HG03457 (cell line): ENCODE data around the gene WAPL.

Source experiments
- ATAC-seq: cut with Tn5 transposase; IDR thresholded peaks from one replicate; pipeline ENCODE4 v1.9.1; 2021; ENCODE audit warnings: moderate number of reproducible peaks; ENCODE audit not compliant: unreplicated experiment

The WAPL gene

DNA sequence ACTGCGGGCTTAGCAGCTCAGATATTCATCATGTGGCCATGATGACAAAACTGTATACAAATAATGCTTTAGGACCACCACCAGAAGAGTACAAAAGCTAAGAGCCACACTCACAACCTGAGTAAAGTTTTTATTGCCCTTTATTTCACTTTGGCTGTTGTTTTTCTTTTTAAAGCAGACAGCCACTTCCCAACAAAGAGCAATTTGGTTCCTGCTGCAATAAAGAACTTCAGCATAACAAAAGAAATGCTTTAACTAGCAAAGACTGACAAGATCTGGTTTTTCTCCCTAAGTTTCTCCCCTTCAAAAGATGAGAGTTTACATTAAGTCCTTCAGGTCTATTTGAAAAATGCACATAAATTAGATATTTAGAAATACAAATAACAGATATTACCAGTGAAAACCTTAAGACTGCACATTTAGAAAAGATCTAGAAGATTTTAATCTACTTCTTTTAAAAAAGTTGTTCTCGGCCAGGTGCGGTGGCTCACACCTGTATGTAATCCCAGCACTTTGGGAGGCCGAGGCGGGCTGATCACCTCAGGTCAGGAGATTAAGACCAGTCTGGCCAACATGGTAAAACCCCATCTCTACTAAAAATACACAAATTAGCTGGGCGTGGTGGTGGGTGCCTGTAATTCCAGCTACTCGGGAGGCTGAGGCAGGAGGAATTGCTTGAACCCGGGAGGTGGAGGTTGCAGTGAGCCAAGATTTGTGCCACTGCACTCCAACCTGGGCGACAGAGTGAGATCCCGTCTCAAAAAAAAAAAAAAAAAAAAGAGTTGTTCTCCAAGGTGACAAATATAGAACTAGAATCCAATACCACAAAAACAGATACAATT lies 59.4 kb downstream of the WAPL start:
- ATAC-seq = no peak

DNA sequence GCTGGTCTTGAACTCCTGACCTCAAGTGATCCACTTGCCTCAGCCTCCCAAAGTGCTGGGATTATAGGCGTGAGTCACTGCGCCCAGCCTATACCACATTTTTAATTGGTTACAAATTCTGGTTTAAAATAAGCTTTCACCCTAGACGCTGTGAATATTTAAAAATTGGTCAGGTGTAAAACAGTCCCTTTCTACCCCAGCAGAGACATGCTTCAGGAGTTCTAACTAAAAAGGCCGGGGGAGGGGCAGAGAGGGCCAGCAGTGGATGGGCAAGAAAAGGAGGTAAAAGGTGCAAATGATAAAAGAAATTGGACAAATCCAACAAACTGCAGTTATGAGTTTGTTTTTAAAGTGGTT lies 70.0 kb downstream of the WAPL start:
- ATAC-seq = no peak

DNA sequence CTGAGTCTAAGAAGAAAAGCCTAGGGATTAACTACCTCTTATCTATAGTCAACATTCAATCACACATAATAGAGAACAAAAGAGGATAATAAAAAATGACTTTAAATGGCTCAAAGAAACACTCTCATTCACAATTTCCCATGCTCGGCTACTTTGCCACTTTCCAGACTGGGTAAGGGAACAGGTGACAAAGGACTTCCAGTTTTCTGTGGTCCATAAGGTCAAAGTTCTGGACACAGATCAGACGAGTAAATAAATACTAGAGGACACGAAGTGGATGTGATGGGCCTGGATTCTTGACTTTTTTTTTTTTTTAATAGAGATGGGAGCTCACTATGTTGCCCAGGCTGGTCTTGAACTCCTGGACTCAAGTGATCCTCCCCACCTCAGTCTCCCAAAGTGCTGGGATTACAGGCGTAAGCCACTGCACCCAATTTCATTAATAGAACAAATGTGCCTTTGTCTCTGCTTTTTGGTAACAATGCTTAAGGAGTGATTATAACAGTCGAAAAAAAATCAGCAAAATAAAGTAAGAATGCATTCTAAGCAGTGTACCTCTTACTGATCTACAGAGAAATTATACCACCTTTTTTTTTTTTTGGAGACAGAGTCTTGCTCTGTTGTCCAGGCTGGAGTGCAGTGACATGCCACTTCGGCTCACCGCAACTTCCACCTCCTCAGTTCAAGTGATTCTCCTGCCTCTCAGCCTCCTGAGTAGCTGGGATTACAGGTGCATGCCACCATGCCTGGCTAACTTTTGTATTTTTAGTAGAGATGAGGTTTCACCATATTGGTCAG lies 70.6 kb downstream of the WAPL start:
- ATAC-seq = no peak

DNA sequence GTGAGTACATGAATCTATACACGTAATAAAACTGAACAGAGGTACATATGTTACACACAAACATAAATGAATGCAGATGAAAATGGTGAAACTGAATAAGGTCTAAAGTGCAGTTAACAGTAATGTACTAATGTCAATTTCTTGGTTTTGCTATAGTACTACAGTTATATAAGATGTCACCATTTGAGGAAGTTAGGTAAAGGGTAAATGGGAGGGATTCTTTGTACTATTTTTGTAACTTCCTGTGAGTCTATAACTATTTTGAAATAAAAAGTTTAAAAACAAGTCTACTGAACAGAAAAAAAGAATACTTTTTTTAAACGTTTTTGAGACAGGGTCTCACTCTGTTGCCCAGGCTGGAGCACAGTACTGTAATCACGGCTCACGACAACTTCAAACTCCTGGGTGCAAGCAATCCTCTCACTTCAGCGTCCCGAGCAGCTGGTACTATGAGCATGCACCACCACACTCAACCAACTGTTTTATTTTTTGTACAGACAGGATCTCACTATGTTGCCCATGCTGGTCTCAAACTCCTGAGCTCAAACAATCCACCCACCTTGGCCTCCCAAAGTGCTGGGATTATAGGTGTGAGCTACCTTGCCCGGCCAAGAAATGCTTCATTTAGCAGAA lies 71.5 kb downstream of the WAPL start:
- no peak for ATAC-seq

DNA sequence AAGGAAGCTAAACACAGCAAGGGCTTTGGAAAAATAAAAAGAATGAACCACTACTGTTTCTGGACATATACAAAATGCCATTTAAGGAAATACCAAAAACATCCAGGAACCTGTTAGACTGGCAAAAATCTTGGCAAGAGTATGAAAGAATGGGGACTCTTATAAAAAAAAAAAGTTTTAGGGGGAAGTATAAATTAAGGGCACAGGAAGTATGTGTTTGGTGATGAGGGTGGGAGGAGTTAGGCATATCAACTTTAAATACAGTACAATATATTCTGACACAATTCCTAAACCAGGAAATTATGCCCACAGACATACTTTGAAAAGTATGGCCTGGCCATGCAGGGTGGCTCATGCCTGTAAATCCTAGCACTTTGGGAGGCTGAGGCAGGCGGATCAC lies 74.2 kb downstream of the WAPL start:
- ATAC-seq = no peak

DNA sequence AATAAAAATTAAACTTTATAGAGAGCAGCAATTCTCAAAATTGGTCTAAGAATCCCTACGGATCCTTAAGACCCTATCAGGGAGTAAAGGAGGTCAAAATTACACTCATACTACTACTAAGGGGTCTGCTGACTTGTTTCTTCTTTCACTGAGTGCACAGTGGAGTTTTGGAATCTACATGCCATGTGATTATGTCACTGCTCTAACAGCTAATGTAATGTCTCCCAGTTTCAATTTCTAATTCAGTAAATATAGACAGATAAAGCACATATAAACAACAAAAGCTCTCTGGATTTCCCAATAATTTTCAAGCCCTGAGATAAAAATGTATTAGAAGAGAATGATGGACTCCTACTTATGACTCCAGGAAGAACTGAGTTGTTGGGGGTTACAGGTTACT lies 74.6 kb downstream of the WAPL start:
- no peak for ATAC-seq

DNA sequence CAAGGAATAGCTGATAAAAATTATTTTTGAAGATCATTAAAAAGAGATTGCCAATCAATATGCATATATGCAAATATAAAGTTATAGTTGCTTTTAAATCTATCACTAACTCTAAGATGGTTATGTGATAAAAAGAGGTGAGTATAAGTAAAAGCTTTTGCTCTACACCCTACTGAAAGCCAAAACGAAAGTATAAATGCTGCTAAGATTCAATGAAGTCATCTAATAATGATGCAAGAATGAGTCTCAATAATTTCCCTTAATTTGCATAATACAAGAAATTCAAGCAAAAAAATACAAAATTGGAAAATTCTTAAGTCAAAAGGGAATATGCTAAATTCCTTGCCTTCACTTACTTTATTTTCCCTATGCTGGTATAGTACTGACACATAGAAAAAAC lies 75.2 kb downstream of the WAPL start:
- no peak for ATAC-seq

DNA sequence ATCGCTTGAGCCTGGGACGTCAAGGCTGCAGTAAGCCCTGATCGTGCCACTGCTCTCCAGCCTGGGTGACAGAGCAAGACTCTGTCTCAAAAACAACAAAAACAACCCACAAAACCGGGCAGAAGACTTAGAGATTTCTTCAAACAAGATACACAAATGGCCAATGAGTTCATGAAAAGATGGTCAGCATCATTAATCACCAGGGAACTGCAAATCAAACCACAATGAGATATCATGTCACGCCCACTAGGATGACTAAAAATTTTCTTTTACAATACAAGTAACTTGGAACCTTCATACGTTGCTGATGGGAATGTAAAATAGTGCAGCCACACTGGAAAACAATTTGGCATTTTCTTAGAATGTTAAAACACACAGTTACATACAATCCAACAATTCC lies 77.7 kb downstream of the WAPL start:
- no peak for ATAC-seq

DNA sequence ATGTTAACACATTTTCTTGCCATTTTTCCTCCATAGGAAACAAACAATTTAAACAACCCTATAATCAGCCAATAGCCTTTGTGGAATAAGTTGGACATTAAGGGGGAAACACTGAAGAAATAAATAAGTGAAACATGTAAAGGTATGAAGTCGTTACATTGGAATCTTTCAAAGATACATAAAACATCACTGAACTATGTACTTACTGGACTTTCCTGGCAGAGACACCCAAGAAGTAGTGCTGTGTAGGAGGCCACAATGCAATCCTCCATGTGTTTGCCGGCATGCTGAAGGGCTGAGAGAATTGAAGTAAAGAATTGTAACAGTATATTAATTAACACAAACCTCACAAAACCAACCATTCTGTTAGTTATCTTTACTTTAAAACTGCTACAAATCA lies 78.5 kb downstream of the WAPL start:
- ATAC-seq = no peak

DNA sequence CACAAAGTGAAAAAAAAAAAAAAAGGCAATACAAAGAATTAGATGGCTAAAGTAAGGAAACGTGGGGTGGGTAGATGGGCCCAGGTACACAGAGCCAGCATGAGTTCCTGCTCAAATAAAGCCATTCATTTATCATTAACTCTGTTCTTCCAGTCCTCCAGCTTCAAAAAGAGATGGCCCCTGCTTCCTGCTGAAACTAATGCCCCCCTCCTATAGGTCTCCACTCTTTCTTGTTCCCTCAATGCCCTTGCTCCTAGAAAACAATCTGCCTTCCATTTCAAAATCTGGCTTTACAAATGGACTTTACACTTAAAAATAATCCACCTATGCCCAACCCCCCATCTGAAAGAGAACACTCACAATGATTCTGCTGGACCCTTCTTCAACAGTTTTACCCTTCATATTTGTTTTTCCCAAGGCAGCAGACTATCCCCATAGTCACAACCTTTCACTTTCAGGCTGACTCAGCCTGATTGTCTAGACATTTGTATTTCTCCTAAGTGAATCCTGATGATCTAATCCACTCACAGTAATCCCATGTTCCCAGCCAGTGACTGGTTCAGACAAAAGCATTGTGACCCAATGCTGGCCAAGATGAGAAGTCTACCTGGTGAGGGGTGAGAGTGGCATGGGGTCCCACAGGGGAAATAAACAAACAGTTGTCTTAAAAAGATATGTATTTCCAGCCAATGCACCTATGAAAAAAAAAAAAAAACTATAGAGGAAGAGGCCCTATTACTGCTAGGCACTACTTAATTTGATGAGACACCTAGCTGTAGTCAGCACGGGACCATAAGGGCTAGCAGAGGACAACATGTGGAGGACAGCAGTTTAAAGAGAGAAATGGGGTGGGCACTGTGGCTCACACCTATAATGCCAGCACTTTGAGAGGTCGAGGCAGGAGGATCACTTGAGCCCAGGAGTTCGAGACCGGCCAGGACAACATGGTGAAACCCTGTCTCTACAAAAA lies 80.4 kb downstream of the WAPL start:
- ATAC-seq = no peak

DNA sequence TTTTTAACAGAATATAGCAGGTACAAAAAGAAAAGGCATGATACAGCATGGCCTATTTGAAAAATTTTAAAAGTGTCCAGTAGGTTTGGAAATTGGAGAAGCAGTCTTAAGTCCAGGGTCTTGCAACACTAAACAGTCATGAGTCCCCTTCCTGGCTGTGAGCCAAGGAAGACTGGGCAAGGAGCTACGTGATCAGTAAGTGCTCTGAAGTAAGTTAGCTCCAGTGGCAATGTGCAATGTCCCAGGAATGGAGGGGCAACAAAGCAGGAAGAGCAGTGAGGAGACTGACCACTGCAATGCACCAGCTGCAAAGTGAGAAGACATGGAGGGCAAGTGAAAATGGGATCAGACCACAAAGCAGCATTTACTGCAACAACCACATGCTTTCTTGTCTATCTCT lies 82.0 kb downstream of the WAPL start:
- ATAC-seq = no peak

DNA sequence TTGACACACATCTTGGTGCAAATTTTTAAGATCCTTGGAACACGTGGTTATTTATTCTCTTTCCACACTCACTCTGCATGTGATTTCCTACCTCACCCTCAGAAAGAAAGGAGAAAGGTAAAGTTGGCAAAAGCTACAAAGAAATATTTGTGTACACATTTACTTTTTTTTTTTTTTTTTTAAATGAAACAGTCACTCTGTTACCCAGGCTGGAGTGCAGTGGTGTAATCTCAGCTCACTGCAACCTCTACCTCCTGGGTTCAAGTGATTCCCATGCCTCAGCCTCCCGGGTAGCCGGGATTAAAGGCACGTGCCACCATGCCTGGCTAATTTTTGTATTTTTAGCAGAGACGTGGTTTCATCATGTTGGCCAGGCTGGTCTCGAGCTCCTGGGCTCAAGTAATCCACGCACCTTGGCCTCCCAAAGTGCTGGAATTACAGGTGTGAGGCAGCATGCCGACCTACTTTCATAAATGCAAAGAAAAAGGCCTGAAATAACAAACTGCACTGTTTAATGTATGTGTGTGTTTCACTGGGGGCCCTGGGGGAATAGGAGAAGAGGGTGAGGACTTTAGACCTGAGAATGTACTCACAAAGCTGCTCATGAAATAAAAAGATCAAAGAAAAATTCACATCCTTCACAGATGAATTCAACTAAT lies 83.4 kb downstream of the WAPL start:
- ATAC-seq = no peak

DNA sequence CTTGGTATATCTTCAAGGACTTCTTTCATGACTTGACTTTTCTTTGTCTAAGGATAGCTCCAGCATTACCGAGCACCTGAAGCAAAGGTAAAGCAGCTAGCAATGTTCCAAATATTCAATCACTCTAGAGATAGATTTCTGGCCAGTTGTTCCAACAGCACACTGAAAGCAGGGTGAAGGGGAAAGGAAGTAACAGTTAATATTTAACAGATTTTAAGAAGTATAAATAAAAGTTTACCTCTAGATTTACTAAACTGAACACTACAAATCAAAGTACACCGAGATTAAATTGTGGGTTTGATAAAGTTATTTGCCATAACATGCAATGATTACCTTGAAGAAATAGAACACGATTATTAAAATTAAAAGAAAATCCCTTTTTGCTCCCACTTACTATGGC lies 84.1 kb downstream of the WAPL start:
- ATAC-seq = no peak

DNA sequence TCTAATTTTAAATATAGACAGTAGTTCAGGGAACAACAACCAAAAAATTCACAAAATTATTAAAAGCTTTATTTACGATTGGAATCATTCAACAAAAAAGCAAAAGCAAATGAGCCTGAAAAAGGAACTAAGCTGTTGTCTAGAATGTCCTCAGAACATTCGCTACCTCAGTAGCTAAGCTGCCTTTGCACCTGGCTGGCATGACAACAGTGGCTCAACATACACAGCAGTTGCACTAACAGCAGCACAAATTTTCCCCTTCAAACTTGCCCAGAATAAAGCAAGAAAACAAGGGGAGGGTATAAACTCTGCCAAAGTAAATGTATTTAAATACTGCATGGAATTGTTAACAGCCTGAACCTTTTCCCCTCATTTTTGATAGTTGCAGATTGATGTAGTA lies 84.6 kb downstream of the WAPL start:
- ATAC-seq = no peak

DNA sequence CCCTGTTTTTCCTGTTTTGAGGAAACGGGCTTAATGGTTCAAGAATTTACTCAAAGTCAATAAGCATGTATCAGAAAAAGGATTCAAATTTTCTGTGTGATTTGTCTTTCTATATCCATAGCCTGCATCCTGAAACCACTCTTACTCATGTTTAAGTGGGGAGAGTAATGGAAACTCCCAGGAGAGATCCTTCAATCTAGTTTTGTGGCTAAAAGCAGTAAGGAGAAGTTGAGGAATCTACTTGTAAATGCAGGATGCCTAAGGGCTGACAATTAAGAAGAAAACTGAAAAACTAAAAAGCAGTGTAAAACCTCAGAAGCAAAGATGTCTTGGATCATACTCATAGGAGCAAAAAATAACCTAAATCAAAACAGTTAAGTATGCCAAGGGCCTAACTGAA lies 86.9 kb downstream of the WAPL start:
- ATAC-seq = no peak

DNA sequence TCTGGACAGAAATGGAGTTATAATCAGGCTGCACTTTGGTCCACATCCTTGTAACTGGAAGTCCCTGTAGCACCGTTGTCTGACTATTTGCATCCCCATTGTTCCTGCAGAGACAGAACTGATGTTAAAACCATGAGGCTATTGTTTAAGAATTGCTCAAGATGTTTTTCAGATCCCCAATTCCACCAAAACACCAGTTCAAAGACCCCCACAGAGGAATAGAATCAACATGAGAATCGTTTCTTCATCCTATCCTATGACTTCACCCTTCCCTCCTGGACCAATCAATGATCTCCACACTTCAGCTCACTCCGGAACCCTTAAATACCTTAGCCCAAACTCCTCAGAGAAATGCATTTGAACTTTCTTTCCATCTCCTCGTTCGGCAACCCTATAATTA lies 97.9 kb downstream of the WAPL start:
- ATAC-seq = no peak

DNA sequence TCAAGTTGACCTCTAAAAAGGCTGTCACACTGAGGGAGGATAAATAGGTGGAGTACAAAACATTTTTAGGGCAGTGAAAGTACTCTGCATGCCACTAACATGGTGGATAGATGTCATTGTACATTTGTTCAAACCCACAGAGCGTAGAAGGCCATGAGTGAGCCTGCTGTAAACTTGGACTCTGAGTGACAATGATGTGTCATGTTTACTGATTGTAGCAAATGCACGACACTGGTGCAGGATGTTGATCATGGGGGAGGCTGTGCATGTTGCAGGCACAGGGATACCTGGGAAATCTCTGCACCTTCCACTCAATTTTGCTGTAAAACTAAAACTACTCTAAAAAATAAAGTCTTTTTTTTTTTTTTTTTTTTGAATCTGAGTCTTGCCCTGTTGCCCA lies 102.5 kb downstream of the WAPL start:
- no peak for ATAC-seq

DNA sequence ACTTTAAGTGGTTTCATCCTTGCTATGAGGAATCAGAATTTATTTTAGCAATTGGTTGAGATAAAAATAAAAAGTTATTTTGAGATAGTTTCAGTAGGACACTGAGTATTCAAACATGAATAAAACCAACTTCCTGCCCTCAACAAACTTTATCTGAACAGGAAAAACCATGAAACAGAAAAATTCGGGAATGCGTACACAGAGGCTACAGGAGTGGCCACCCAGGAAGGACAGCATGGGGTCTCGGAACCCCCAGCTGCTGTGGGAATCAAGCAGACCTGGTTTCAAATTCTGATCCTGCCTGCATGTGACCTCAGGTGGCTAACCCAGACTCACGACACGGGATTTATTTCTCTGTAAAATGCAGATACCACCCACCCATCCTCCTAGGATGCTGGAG lies 106.0 kb downstream of the WAPL start:
- ATAC-seq = no peak

DNA sequence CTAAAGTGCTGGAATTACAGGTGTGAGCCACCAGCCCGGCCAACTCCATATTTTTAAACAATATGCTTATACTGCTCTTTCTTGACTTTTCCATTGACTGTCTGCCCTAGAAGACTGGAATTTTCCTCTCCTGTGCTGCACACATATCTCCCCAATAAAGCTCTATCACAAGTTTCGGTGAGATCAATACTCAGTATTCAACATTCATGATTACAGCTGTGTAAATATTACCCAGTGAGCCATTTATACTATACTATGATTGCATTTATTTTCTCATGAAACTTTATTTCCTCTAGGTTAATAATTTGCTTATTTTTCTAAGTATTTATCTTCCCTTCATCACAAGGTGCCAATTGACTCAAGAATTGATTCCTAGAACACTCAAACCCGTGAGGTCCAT lies 106.5 kb downstream of the WAPL start:
- ATAC-seq = no peak

DNA sequence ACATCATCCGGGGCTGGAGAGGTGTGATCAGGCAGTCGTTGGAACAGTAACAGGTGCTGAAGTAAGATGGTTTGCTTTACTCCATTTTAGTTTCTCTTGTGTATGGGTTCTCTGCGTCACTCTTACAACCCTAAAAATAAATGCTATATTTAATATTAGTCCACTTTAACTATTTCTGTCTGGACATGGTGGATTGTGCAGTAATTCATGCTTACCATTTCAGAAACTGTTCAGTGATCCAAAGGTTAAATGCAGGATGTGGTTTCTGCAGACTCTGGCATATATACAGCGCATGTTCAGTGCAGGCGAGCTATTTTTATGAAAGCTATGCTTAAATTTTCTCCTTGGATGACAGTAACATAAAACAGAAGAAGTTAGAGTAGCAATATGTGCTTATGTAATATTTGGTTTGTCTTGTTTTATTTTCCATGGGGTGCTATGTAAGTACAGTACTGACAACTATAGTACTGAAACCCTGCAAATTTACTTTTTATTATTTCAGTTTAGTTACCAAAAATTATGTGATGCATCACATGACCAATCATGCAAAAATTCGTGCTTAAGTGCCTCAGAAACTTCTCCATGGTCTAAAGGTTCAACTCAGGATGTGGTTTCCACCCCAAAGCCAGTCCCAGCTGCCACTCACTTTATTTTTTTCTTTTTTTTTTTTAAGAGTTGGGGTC lies 108.4 kb downstream of the WAPL start:
- peak; percentile 73 for ATAC-seq
